Stimulated activated CD4-positive, alpha-beta T cell treated with anti-CD3 and anti-CD28 coated beads, Interleukin-1b, Interleukin-23, amount 100 ng/mL, for 1 hour (primary cell): ENCODE data around the gene SRSF4.
"Not testable (repeated sequence)": the region's sequence is repeated elsewhere in the genome, so short reads cannot be mapped to it uniquely, and the experiment has no call there.

ENCODE experiments used
- DNase-seq, 2 donors: peaks; one replicate each; pipeline ENCODE4 v3.0.0-alpha.2; 2020; ENCODE audit warnings: low read depth in 2 of 2

SRSF4 gene

GRCh38 chr1:29162476-29163138 is 19.1 kb downstream of the SRSF4 start:
- DNase-seq, result no peak

- no peak for DNase-seq
Observed at GRCh38 chr1:29162025-29162424, 19.7 kb downstream of the SRSF4 start.

GRCh38 chr1:29159773-29160172 is 21.9 kb downstream of the SRSF4 start:
- no peak for DNase-seq

DNA sequence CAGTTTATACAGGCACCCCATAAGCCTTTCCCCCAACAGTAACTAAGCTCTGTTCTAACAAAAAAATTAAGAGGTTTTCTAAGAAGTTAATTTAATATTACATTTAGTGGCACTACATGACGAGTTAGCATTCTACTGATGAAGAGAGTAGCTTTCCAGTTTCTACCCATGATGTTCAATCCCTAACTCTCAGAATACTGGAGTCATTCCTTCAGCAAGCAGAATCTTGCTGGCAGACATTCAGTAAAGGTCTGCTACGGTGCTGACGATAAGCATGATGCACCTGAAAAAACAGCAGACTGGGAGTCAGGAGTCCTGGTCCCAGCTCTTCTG is 24.5 kb downstream of the SRSF4 start:
- no peak for DNase-seq

GRCh38 chr1:29156543-29157268 is 25.0 kb downstream of the SRSF4 start:
- DNase-seq, result no peak

GRCh38 chr1:29152046-29152805 is 29.5 kb downstream of the SRSF4 start:
- DNase-seq, result no peak

DNA sequence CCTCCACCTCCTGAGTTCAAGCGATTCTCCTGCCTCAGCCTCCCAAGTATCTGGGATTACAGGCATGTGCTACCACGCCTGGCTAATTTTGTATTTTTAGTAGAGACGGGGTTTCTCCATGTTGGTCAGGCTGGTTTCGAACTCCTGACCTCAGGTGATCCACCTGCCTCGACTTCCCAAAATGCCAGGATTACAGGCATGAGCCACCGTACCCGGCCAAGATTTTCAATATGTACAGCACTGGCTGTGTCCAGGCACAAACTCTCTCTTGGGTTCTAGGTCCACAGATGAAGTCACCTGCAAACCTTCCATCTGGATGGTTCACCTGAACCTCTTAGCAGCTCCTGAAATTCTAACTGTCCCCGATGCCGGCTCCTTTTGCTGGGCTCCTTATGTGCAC is 31.4 kb downstream of the SRSF4 start:
- DNase-seq, result not testable (repeated sequence)

- DNase-seq, result no peak
Observed at GRCh38 chr1:29148656-29149491, 32.8 kb downstream of the SRSF4 start.

DNA sequence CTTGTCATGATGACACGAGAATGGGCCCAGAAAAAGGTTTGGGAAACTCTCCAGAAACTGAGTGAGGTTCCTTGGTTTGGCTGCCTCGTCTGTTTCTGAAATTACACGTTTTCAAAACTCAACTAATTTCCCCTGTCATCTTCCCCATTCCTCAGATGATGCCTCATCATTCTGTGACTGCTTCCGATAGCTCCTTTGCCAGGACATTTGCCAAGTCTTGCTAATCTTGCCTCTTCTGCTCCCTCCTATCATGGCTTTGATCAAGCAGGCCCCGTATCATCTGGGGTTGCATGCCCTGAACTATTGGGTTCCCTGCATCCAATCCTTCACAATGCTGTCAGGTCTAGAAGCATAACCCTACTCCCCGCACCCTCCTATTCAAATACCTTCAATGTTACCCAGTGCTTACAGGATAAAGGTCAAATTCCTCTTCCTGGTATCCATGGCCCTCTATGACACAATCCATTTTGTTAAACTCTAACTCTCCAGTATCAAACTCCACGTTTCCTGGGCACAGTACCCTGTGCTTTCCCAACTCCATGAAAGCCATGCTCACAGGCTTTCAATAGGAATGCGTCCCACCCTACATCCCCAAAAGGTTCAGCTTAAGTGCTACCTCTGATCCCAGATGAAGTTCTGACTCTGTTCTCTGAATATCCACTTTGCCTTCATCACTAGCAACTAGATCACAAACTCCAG is 35.8 kb downstream of the SRSF4 start:
- DNase-seq, result no peak

- DNase-seq, result no peak
Observed at GRCh38 chr1:29144178-29144577, 37.5 kb downstream of the SRSF4 start.

- no peak for DNase-seq
Observed at GRCh38 chr1:29142714-29143113, 39.0 kb downstream of the SRSF4 start.

DNA sequence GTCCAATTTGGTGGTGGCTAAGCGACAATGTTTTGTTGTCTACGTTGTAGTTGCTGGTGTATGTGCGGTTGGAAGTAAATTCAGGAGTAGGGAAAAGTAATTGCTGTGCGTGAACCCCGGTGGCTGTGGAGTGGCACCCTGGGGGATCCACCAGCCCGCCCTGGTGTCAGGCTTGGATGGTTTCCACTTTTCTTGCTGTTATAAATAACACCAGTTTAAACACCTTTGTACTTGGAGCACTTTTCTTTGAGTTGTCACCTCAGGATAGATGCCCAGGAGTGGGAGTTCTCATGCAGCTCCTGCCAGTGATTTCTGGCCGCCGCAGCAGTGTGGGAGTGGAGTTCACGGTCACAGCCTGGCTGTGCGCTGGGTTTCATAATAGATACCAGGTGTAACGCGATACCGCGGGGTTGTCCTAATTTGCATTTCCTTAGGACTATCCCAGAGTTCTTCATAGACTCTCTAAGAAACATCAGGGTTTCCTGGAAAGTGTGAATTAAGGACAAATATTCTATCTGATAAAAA is 45.2 kb downstream of the SRSF4 start:
- DNase-seq, result no peak

DNA sequence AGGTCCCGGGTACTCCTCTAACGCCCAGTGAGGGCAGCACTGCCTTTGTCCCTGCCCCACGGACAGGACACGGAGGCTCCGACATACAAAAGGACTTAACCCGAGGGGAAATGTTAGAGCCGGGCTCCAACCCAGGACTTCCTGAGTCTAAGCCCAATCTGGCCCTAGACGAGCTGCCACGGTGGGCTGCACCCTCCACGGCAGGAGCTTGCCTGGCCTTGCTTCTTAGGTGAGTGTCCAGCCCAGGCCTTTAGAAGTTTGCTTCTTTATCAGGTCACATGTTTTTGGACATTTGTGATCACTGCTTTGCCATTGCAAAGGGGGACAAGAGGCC is 47.0 kb downstream of the SRSF4 start:
- no peak for DNase-seq

DNA sequence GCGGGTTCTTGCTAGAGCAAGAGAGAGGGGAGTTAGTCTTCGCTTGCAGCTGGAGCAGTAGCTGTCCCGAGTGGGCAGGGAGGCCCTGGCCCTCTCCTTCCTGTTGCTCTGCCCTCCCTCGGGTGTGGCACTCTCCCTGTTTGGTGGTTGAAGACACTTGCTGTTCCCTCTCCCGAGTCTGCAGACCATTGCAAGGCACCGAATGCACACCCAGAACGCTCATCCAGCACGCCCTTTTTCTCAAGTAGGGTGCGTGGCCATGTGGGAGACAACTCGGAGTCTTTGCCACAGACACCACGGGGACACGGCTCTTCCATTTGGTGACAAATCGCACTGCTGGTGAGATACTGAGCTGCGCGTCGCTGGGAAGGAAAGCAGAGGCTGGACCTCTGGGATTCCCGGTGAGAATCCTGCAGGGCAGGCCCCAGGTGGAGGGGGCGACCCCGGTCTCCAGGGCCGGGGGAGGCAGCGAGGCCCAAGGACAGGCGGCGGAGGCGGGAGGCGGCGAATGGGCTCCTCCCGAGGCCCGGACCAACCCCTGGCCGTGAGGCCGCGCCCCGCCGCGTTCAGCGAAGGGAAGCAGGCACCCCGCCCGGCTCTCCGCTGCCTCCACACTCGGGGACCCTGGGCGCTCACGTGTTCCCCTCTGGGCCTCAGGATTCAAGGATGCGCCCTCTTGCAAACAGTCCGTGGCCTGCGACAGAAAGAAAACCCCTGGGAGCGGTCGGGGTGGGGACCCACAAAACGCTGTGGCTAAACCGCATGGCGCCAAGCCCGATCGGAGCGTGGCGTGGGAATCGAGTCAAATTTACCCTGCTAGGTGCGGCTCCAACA is 47.6 kb downstream of the SRSF4 start:
- no peak for DNase-seq

DNA sequence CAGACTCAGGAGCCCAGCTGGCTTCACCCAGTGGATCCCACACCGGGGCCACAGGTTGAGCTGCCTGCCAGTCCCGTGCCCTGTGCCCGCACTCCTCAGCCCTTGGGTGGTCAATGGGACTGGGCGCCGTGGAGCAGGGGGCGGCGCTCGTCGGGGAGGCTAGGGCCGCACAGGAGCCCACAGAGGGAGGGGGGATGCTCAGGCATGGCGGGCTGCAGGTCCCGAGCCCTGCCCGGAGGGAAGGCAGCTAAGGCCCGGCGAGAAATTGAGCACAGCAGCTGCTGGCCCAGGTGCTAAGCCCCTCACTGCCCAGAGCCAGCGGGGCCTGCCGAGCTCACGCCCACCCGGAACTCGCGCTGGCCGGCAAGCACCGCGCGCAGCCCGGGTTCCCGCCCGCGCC is 50.6 kb downstream of the SRSF4 start:
- not testable (repeated sequence) for DNase-seq

- DNase-seq, result no peak
Observed at GRCh38 chr1:29129916-29130315, 51.8 kb downstream of the SRSF4 start.

DNA sequence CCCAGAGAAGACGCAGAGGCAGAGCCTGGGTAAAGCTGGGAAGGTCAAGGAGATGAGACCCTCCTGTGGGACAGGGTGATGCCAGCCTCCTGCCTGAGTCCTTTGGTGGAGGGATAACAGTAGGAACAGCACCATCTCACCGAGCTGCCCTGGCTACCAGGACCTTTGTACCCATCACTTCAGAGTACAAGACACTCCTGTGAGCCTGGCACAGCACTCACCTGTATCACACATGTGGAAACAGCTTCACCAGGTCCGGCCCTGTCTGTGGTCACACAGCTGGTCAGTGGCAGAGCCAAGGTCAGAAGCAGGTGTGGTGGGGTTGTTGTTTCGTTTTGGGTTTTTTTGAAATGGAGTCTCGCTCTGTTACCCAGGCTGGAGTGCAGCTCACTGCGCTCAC is 53.0 kb downstream of the SRSF4 start:
- no peak for DNase-seq

GRCh38 chr1:29126198-29126597 is 55.5 kb downstream of the SRSF4 start:
- no peak for DNase-seq

GRCh38 chr1:29125788-29126187 is 55.9 kb downstream of the SRSF4 start:
- no peak for DNase-seq

DNA sequence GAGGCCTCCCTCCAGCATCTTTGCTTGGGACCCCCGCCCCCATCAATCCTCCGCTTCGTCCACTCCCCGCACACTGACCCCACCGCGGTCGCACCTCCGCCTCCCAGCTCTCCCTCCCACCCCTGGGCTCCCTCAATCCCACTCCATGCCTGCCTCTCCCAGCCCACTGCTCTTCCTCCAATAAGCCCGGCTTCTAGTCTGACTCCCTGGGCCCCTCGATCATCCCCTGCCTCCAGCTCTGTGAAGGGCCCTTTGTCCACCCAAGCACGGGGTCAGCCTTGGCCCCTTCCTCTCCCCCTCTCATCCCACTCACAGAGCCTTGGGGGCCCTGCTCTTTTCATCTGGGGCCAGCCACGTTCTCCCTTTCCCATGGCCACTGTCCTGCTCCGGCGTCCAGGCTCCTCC is 56.5 kb downstream of the SRSF4 start:
- DNase-seq, result no peak
